Epithelial cell of proximal tubule (primary cell): ENCODE results near the gene SIK3. TPM values are rescaled to one million over a fixed set of nuclear protein-coding genes. Genes with fewer than 3 reads are reported as not detected.

Experiments
- DNase-seq: peaks from one replicate; pipeline ENCODE4 v3.0.0-alpha.2; 2011; ENCODE audit warnings: low read depth
- H3K4me3 ChIP-seq: 2 replicates; pipeline ENCODE4 v1.5.1; 2011; ENCODE audit warnings: low read depth, mild to moderate bottlenecking, low read length
- total RNA-seq: library from RNA; depleted of rRNA; stranded (reverse); fragments of >200 nt; gene quantifications from 2 replicates; pipeline ENCODE4 v1.2.3, GENCODE V29; 2015
- TF ChIP-seq, protein P1 (sequence below): conservative IDR thresholded peaks from 2 replicates; pipeline ENCODE4 v1.5.1; 2012; ENCODE audit warnings: low read depth, mild to moderate bottlenecking, low read length

The SIK3 gene
- total RNA-seq, 1 donor from 2014 or later = 17.6 TPM

DNA sequence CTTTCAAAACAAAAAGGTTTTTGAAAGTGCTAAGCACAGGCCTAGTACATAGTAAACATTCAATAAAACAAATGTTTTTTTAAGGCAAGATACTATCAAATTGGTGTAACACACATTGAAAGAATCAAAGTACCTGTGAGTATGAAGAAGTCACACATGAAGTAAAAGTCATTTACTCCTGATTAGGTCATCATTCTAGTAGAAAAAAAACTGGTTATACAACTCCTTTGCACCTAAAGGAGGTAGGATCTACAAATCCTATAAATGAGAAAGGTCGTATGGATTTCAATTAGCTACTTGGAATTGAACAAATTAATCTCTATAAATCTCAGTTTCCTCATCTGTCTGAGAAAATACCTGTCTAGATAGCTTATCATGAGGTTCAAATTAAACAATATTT is 80.8 kb downstream of the SIK3 start:
- TF ChIP-seq, protein P1, sequence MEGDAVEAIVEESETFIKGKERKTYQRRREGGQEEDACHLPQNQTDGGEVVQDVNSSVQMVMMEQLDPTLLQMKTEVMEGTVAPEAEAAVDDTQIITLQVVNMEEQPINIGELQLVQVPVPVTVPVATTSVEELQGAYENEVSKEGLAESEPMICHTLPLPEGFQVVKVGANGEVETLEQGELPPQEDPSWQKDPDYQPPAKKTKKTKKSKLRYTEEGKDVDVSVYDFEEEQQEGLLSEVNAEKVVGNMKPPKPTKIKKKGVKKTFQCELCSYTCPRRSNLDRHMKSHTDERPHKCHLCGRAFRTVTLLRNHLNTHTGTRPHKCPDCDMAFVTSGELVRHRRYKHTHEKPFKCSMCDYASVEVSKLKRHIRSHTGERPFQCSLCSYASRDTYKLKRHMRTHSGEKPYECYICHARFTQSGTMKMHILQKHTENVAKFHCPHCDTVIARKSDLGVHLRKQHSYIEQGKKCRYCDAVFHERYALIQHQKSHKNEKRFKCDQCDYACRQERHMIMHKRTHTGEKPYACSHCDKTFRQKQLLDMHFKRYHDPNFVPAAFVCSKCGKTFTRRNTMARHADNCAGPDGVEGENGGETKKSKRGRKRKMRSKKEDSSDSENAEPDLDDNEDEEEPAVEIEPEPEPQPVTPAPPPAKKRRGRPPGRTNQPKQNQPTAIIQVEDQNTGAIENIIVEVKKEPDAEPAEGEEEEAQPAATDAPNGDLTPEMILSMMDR = no peak
- no peak overlapping the region for H3K4me3 ChIP-seq
- no peak for DNase-seq

DNA sequence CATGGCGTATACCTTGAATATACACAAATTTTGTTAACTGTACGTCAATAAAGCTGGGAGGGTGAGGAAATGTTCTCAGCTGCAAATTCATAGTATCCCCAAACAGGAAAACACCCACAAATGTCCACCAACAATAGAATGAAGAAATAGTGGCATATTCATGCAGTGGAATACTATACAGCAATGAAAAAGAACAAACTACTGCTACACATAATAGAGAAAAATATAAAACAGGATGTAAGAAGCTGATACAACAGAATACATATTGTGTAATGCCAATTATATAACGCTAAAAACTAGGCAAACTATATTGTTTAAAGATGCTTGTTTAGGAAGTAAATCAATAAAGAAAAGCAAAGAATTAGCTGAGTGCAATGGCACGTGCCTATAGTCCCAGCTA is 81.5 kb downstream of the SIK3 start:
- no peak overlapping the region for H3K4me3 ChIP-seq
- TF ChIP-seq, protein P1 = no peak
- no peak for DNase-seq

GRCh38 chr11:117016246-117016645 is 82.0 kb downstream of the SIK3 start:
- DNase-seq = no peak
- TF ChIP-seq, protein P1 = no peak
- no peak overlapping the region for H3K4me3 ChIP-seq

DNA sequence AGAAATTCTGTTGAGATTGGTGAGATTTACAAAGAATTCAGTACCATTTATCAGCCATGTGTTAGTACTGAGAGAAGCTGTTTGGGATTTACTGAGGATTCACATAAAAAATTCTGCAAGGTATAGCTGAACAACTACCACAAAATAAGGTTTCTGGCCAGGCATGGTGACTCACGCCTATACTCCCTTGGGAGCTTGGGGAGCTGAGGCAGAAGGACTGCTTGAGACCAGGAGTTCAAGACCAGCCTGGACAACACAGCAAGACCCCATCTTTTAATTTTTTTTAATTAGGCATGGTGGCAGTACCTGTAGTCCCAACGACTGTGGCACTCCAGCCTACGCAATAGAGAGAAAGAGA is 86.7 kb downstream of the SIK3 start:
- TF ChIP-seq, protein P1 = no peak
- DNase-seq = no peak
- H3K4me3 ChIP-seq = no peak overlapping the region

DNA sequence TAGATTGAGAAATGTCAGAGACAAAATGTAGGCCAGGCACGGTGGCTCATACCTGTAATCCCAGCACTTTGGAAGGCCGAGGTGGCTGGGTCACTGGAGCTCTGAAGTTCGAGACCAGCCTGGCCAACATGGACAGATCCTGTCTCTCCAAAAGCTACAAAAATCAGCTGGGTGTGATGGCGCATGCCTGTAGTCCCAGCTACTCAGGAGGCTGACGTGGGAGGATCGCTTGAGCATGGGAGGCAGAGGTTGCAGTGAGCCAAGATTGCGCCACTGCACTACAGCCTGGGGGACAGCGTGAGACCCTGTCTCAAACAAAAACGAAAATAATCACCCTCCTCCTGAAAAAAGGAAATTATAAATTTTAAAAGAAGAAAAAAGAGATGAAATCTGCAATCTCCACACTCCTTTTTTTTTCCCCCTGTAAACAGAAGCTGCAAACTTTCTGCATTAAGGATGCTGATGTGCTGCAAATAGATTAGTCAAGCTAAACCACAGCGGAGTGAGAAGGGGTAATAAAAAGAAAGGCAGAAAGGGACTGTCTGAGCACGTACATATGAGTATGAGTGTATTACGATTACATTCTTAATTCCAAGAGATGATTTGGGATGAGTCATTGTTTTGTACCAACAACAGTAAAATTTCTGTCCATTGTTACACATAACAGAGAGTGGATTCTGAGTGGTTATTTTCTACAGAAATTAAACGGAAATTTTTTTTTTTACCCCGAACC is 87.3 kb downstream of the SIK3 start:
- H3K4me3 ChIP-seq = no peak overlapping the region
- TF ChIP-seq, protein P1 = no peak
- no peak for DNase-seq

DNA sequence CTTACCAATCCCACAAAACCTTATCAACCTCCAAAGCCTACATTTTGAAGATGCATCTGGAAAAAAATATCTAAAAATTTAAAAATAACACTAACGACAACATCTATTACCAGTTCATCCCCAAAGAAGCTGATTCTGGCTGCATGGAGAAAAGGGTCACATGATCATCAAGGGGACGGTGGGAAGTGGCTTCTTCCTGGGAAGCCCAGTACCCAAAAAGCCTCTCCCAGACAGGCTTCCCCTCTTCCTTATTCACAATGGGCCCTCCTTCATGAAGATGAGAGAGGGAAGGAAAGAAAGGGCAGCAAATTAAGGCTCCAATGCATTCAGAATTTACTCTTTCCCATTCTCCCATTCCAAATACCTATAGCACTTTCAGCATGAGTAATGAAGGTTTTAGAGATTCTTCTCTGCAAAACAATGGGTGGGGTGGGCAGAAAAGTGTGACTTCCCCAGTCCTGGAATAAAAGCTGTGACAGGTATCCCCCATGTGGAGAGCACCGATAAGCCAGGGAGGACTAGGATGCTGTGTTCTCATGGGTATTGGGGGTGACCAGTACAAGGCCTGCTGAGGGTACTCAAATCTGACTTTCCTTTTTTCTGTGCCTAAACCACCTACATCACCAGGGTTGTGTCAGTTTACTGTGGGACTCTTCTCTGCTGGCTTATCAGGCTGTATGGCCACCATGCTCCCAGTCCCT is 88.2 kb downstream of the SIK3 start:
- no peak for DNase-seq
- no peak overlapping the region for H3K4me3 ChIP-seq
- TF ChIP-seq, protein P1 = no peak

- H3K4me3 ChIP-seq = no peak overlapping the region
- TF ChIP-seq, protein P1 = no peak
- no peak for DNase-seq
Observed at GRCh38 chr11:117005758-117006157, 92.5 kb downstream of the SIK3 start.
